Endothelial cell of umbilical vein (primary cell): Measurements from ENCODE around the gene ZSWIM5. TPM values are rescaled to one million over a fixed set of nuclear protein-coding genes. Genes with fewer than 3 reads are reported as not detected.

Experiments used
- BruUV-seq: library from RNA; stranded (reverse); fragments of 400-500 nt; replicated peaks from 2 replicates; lab custom pipeline; 2021; lab: Mats Ljungman, UMichigan
- CTCF ChIA-PET: fragments of 300-600, 350-600 bp; sonication (Branson Sonifier 250); formaldehyde crosslinking; loops from one replicate; lab custom pipeline; 2021; ENCODE audit warnings: antibody characterized with exemption, inconsistent platforms; lab: Charles Lee
- POLR2A ChIA-PET: fragments of 300-600, 350-600 bp; sonication (Branson Sonifier 250); formaldehyde crosslinking; loops from one replicate; lab custom pipeline; 2021; ENCODE audit warnings: antibody characterized with exemption, inconsistent platforms; lab: Charles Lee
- DNase-seq: peaks from one replicate; pipeline ENCODE4 v3.0.0-alpha.2; 2011; ENCODE audit warnings: low read depth, low spot score
- FAIRE-seq: peaks from 2 replicates; lab custom pipeline; 2011; peaks lifted over from hg19 to GRCh38; lab: Jason Lieb, UNC
- H2AFZ ChIP-seq: 2 replicates; pipeline ENCODE4 v1.6.0; 2012; ENCODE audit warnings: low read depth, low read length, control low read depth, inconsistent platforms
- H3K27ac ChIP-seq: 2 replicates; pipeline ENCODE4 v1.5.1; 2011; ENCODE audit warnings: low read depth, mild to moderate bottlenecking, control low read depth, low read length, moderate library complexity; ENCODE audit not compliant: insufficient read depth
- H3K27me3 ChIP-seq, 2 experiments: 2 replicates each; pipeline versions ENCODE4 v1.6.0 to v1.6.1; 2011; ENCODE audit warnings: low read length in 2 of 2, mixed read lengths in 1 of 2; ENCODE audit not compliant: control insufficient read depth in 2 of 2, insufficient read depth in 2 of 2
- H3K36me3 ChIP-seq, 2 experiments: 2 replicates in 1 of 2; 3 replicates in 1 of 2; pipeline ENCODE4 v1.5.1; 2011; ENCODE audit warnings: low read length in 2 of 2, mild to moderate bottlenecking in 1 of 2, moderate library complexity in 1 of 2; ENCODE audit not compliant: control insufficient read depth in 2 of 2, insufficient read depth in 2 of 2; ENCODE audit errors: extremely low read depth in 1 of 2
- H3K4me1 ChIP-seq: 3 replicates; pipeline ENCODE4 v1.5.1; 2011; ENCODE audit warnings: mild to moderate bottlenecking, low read length; ENCODE audit not compliant: control insufficient read depth, insufficient read depth; ENCODE audit errors: extremely low read depth
- H3K4me2 ChIP-seq: 2 replicates; pipeline ENCODE4 v1.6.1; 2011; ENCODE audit warnings: low read length, control low read depth, mixed read lengths; ENCODE audit not compliant: insufficient read depth
- H3K4me3 ChIP-seq, 3 experiments: fragments of 200-600 bp in 1 of 3; sonication (generic), shearing (Covaris generic) in 1 of 3; replicated peaks in 1 of 3; 2 replicates each; pipeline ENCODE4 v1.5.1; 2011 to 2016; ENCODE audit warnings: control low read depth in 3 of 3, low read length in 3 of 3, mild to moderate bottlenecking in 2 of 3, inconsistent platforms in 1 of 3, low read depth in 1 of 3, moderate library complexity in 1 of 3; ENCODE audit not compliant: insufficient read depth in 1 of 3
- H3K79me2 ChIP-seq: 2 replicates; pipeline ENCODE4 v1.6.0; 2012; ENCODE audit warnings: low read length, inconsistent platforms; ENCODE audit not compliant: control insufficient read depth, insufficient read depth
- H3K9ac ChIP-seq: replicated peaks from 2 replicates; pipeline ENCODE3; 2011; ENCODE audit warnings: low read length, control low read depth; ENCODE audit not compliant: insufficient read depth; ENCODE audit errors: extremely low read depth
- H3K9me1 ChIP-seq: replicated peaks from 3 replicates; pipeline ENCODE4 v1.6.0; 2011; ENCODE audit warnings: mild to moderate bottlenecking, low read length; ENCODE audit not compliant: control insufficient read depth, insufficient read depth; ENCODE audit errors: extremely low read depth
- H3K9me3 ChIP-seq: replicated peaks from 2 replicates; pipeline ENCODE4 v1.5.1; 2012; ENCODE audit warnings: low read length, inconsistent platforms; ENCODE audit not compliant: control insufficient read depth, insufficient read depth
- H4K20me1 ChIP-seq: replicated peaks from 2 replicates; pipeline ENCODE3; 2011; ENCODE audit warnings: mild to moderate bottlenecking, low read length; ENCODE audit not compliant: control insufficient read depth, insufficient read depth; ENCODE audit errors: extremely low read depth
- CTCF ChIP-seq, 2 donors: IDR thresholded peaks; 1 replicate in 1 of 2; 2 replicates in 1 of 2; pipeline ENCODE4 v1.5.1; 2011; ENCODE audit warnings: low read length in 2 of 2, mild to moderate bottlenecking in 2 of 2, moderate library complexity in 2 of 2, control low read depth in 1 of 2, inconsistent platforms in 1 of 2, low read depth in 1 of 2; ENCODE audit not compliant: insufficient read depth in 1 of 2; ENCODE audit errors: extremely low read depth in 1 of 2
- EZH2 ChIP-seq: IDR thresholded peaks from 2 replicates; pipeline ENCODE4 v1.6.1; 2012; ENCODE audit warnings: borderline replicate concordance, low read depth, mild to moderate bottlenecking, moderate library complexity, low read length, inconsistent platforms; ENCODE audit not compliant: severe bottlenecking
- FOS ChIP-seq: IDR thresholded peaks from 2 replicates; pipeline ENCODE4 v1.6.1; 2011; ENCODE audit warnings: mild to moderate bottlenecking, low read length, moderate library complexity, borderline replicate concordance; ENCODE audit not compliant: insufficient read depth
- GATA2 ChIP-seq: IDR thresholded peaks from 2 replicates; pipeline ENCODE4 v1.7.0; 2011; ENCODE audit warnings: low read depth, mild to moderate bottlenecking, moderate library complexity, mixed read lengths, low read length; ENCODE audit not compliant: insufficient read length, insufficient read depth
- JUN ChIP-seq: IDR thresholded peaks from 2 replicates; pipeline ENCODE4 v1.6.1; 2011; ENCODE audit warnings: borderline replicate concordance, low read depth; ENCODE audit not compliant: insufficient read length, insufficient read depth
- MAX ChIP-seq: IDR thresholded peaks from 2 replicates; pipeline ENCODE4 v1.6.1; 2011; ENCODE audit not compliant: insufficient read depth, insufficient read length
- MYC ChIP-seq: IDR thresholded peaks from one replicate; pipeline ENCODE4 v1.6.1; 2011; ENCODE audit warnings: mild to moderate bottlenecking, low read depth, low read length
- POLR2A ChIP-seq: IDR thresholded peaks from 2 replicates; pipeline ENCODE4 v1.6.1; 2012; ENCODE audit warnings: low read depth, mild to moderate bottlenecking, control low read depth, low read length
- POLR2AphosphoS5 ChIP-seq: IDR thresholded peaks from 2 replicates; pipeline ENCODE4 v1.6.1; 2012; ENCODE audit warnings: low read depth, mild to moderate bottlenecking, control low read depth, low read length, moderate library complexity; ENCODE audit not compliant: insufficient read depth
- dilution Hi-C: fragments of 300-500 bp; cut with MboI; formaldehyde crosslinking; loops from one replicate; pipeline ENCODE4 v1.15.0; 2019; ENCODE audit warnings: low sequenced_read_pairs; ENCODE audit not compliant: extremely low pct_ligation_motif_present
- intact Hi-C: fragments of 100-400 bp; cut with micrococcal nuclease; formaldehyde crosslinking; loops from one replicate; pipeline ENCODE4 v1.10.0; 2022
- polyA plus RNA-seq, 4 experiments: library from polyadenylated mRNA; depleted of rRNA in 3 of 4; stranded (reverse) in 3 of 4; unstranded in 1 of 4; fragments of >200 nt; gene quantifications; 2 replicates each; pipeline versions ENCODE4 v1.2.1 to v1.2.3, GENCODE V29; 2011 to 2012; ENCODE audit warnings: missing spikeins in 1 of 4
- total RNA-seq: library from RNA; stranded (reverse); gene quantifications from 2 replicates; pipeline ENCODE4 v1.2.3, GENCODE V29; 2021

ZSWIM5 gene
- total and polyA plus RNA-seq, 2 donors (not counting 3 experiments of a cell fraction or from before 2014, with no cell fraction given), result 1.6 to 4.3 TPM

DNA sequence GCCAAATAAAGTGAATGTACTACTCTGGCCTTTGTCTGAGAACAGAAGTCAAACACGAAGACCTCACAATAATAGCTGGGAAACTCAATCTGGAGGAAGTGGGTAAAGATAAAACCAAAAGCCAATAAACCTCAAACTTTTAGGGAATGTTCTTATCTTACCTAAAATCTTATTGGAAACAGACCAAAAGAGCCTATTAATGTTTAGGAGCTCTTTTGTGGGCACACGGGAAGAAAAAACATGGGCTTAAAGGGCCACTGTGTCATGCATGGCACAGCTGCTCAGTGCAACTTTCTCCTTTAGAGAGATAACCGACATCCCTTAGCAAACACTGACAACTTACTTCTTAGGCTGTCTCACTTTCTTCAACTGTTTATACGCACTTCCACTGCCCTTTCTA is 236.1 kb downstream of the ZSWIM5 start:
- Histone ChIP-seq H3K9me3 (no peaks in the 10 kb centered on the region), H2AFZ (no peak overlapping the region), H3K9ac (peak overlapping the region; percentile 7), H3K9me1 (no peaks in the 10 kb centered on the region), H3K36me3 (no peaks in the 10 kb centered on the region), H3K4me2 (peak overlapping the region; percentile 47), H3K4me1 (peaks cover 35% of the 10 kb centered on the region), H3K27ac (peak overlapping the region; percentile 56), H4K20me1 (no peaks in the 10 kb centered on the region), H3K79me2 (no peaks in the 10 kb centered on the region), H3K27me3 (no peaks in the 10 kb centered on the region), H3K4me3 (no peak overlapping the region)
- intact Hi-C loops (loop anchor here (1.0 kb wide), 2 partner anchors 16 to 23 kb away; partner anchors contain the start of gene EIF2B3), dilution Hi-C loops (no loop called here)
- DNase-seq, result peak; percentile 80
- ChIA-PET POLR2A (interaction anchor here (0.8 to 1.6 kb wide), 2 partner anchors 16 to 151 kb away, joined by 3 to 4 read pairs; partner anchors contain the start of gene EIF2B3), CTCF (interaction anchor here (0.6 to 2.5 kb wide), 11 partner anchors 11 to 181 kb away, joined by 3 to 13 read pairs (median 4); partner anchors contain the start of gene PLK3)
- TF ChIP-seq CTCF (IDR thresholded peaks at IDR 0.05; ENCODE audit: extremely low read depth in 1 of 2, insufficient read depth in 1 of 2, low read depth in 1 of 2, low read length in 2 of 2) (no peak), EZH2 (no peak), FOS (no peak), MYC (no peak), MAX (no peak), POLR2A (no peak), JUN (no peak), GATA2 (peak; percentile 95), POLR2AphosphoS5 (peak; percentile 42)
- no TSS peak for BruUV-seq
- FAIRE-seq, result peak; percentile 60

Other genes starting within 250 kb of the ZSWIM5 start
- 39.6 and 45.1 TPM in 2 replicates for gene EIF2B3, start 220.0 kb downstream of the ZSWIM5 start, total RNA-seq
- 25.7 and 28.4 TPM in 2 replicates for gene EIF2B3, start 220.0 kb downstream of the ZSWIM5 start, polyA plus RNA-seq
- 72.6 and 80.0 TPM in 2 replicates for gene HECTD3, start 195.3 kb downstream of the ZSWIM5 start, total RNA-seq
- gene HECTD3, start 195.3 kb downstream of the ZSWIM5 start, polyA plus RNA-seq, result 114 and 130 TPM in 2 replicates
- gene UROD, start 194.4 kb downstream of the ZSWIM5 start, total RNA-seq, result 187 and 192 TPM in 2 replicates
- 636 and 661 TPM in 2 replicates for gene UROD, start 194.4 kb downstream of the ZSWIM5 start, polyA plus RNA-seq
- gene HPDL, start 120.3 kb upstream of the ZSWIM5 start, total RNA-seq, result 5.6 and 5.9 TPM in 2 replicates
- 3.4 and 3.7 TPM in 2 replicates for gene HPDL, start 120.3 kb upstream of the ZSWIM5 start, polyA plus RNA-seq
- 15.8 and 16.3 TPM in 2 replicates for gene TOE1, start 133.6 kb upstream of the ZSWIM5 start, total RNA-seq
- 24.9 and 25.2 TPM in 2 replicates for gene TOE1, start 133.6 kb upstream of the ZSWIM5 start, polyA plus RNA-seq
- 14.3 and 16.6 TPM in 2 replicates for gene MUTYH, start 133.8 kb upstream of the ZSWIM5 start, total RNA-seq
- 12.3 and 15.0 TPM in 2 replicates for gene MUTYH, start 133.8 kb upstream of the ZSWIM5 start, polyA plus RNA-seq